ENCODE measurements around the gene HDX. TPM values are rescaled to one million over a fixed set of nuclear protein-coding genes. Genes with fewer than 3 reads are reported as not detected.
"Not testable (repeated sequence)": the region's sequence is repeated elsewhere in the genome, so short reads cannot be mapped to it uniquely, and the experiment has no call there.

Gene HDX
- total and polyA plus RNA-seq, 8 donors = under 0.01 to 5.7 (median 1.1) TPM

GRCh38 chrX:84320614-84321013 is 181.6 kb downstream of the HDX start:
- Histone ChIP-seq H3K4me1 (no peaks in the 10 kb centered on the region), H3K9me3 (peaks cover 0 to 5% (median 2%) of the 10 kb centered on the region in 4 donors), H3K27ac (no peak overlapping the region), H3K36me3 (no peaks in the 10 kb centered on the region), H3K4me3 (no peak overlapping the region), H3K27me3 (no peaks in the 10 kb centered on the region)
- DNase-seq = no peak
- intact Hi-C loops (cut with DNase I; ENCODE audit: low total_unique reads) = no loop called here
- TF ChIP-seq POLR2A (IDR thresholded peaks at IDR 0.05) (no peak), CTCF (IDR thresholded peaks at IDR 0.05) (no peak), EP300 (IDR thresholded peaks at IDR 0.05) (no peak), POLR2AphosphoS5 (IDR thresholded peaks at IDR 0.05) (no peak)

GRCh38 chrX:84320023-84320422 is 182.2 kb downstream of the HDX start:
- H3K4me3 ChIP-seq = no peak overlapping the region
- no peak for TF ChIP-seq EP300 (IDR thresholded peaks at IDR 0.05)
- TF ChIP-seq POLR2A (IDR thresholded peaks at IDR 0.05) = no peak
- TF ChIP-seq POLR2AphosphoS5 (IDR thresholded peaks at IDR 0.05) = no peak
- TF ChIP-seq CTCF (IDR thresholded peaks at IDR 0.05) = no peak
- DNase-seq = no peak
- no peak overlapping the region for H3K27ac ChIP-seq
- H3K9me3 ChIP-seq = peaks cover 0 to 10% (median 4%) of the 10 kb centered on the region in 4 donors
- H3K4me1 ChIP-seq = no peaks in the 10 kb centered on the region
- H3K27me3 ChIP-seq = no peaks in the 10 kb centered on the region
- intact Hi-C loops (cut with DNase I; ENCODE audit: low total_unique reads) = no loop called here
- 63 to 89% (median 75%) methylated on average over 3 of the region's 3 CpGs for WGBS, 5 donors
- no peaks in the 10 kb centered on the region for H3K36me3 ChIP-seq

GRCh38 chrX:84318661-84319060 is 183.6 kb downstream of the HDX start:
- no peak overlapping the region for H3K4me3 ChIP-seq
- intact Hi-C loops (cut with DNase I; ENCODE audit: low total_unique reads) = no loop called here
- H3K9me3 ChIP-seq = peaks cover 0 to 14% (median 6%) of the 10 kb centered on the region in 4 donors
- TF ChIP-seq POLR2AphosphoS5 (IDR thresholded peaks at IDR 0.05) (no peak), POLR2A (IDR thresholded peaks at IDR 0.05) (no peak), EP300 (IDR thresholded peaks at IDR 0.05) (no peak)
- no peak overlapping the region for H3K27ac ChIP-seq
- H3K27me3 ChIP-seq = no peaks in the 10 kb centered on the region
- no peaks in the 10 kb centered on the region for H3K36me3 ChIP-seq
- no peak for DNase-seq
- no peaks in the 10 kb centered on the region for H3K4me1 ChIP-seq
- WGBS, 5 donors = 47 to 70% (median 54%) methylated on average over 1 of the region's 1 CpG

- intact Hi-C loops (cut with DNase I; ENCODE audit: low total_unique reads); H3K36me3 ChIP-seq; H3K27me3 ChIP-seq; H3K4me1 ChIP-seq; H3K27ac ChIP-seq; H3K4me3 ChIP-seq; DNase-seq: not testable (repeated sequence)
- peaks cover 0 to 14% (median 6%) of the 10 kb centered on the region in 4 donors for H3K9me3 ChIP-seq
Measured at GRCh38 chrX:84315946-84316345, 186.3 kb downstream of the HDX start.

Small RNA genes lying within 50 kb of the gene (small RNA-seq; reads per million reads assigned to genes)
- 0 reads per million in 4 donors for gene AL450471.1

All from stomach (tissue), 9 donors.